Cardiac muscle cell (in vitro differentiated cells and primary cell): ENCODE measurements around the gene HHIPL2. TPM values are rescaled to one million over a fixed set of nuclear protein-coding genes. Genes with fewer than 3 reads are reported as not detected.

Experiments
- DNase-seq, 2 donors: peaks; one replicate each; pipeline versions ENCODE4 v3.0.0 to v3.0.0-alpha.2; 2010 to 2017; ENCODE audit warnings: low read depth in 1 of 2, low spot score in 1 of 2
- H3K27ac ChIP-seq: fragments of 200-600 bp; sonication (generic); 2 replicates; pipeline ENCODE4 v1.5.1; 2016
- H3K27me3 ChIP-seq: fragments of 200-600 bp; sonication (generic); 2 replicates; pipeline ENCODE4 v1.6.0; 2016; ENCODE audit warnings: control low read depth
- H3K36me3 ChIP-seq: fragments of 200-600 bp; sonication (generic); 2 replicates; pipeline ENCODE4 v1.5.1; 2016; ENCODE audit warnings: control low read depth
- H3K4me1 ChIP-seq: fragments of 200-600 bp; sonication (generic); 2 replicates; pipeline ENCODE4 v1.8.1; 2017; ENCODE audit warnings: low read depth, mild to moderate bottlenecking, mixed run types
- H3K4me3 ChIP-seq: fragments of 200-600 bp; sonication (generic); 2 replicates; pipeline ENCODE4 v1.5.1; 2016; ENCODE audit warnings: mild to moderate bottlenecking
- H3K9me3 ChIP-seq: fragments of 200-600 bp; sonication (generic); 2 replicates; pipeline ENCODE4 v1.5.1; 2017; ENCODE audit warnings: low read depth, mild to moderate bottlenecking, control low read depth
- CTCF ChIP-seq: IDR thresholded peaks from 2 replicates; pipeline ENCODE4 v1.5.1; 2012; ENCODE audit warnings: low read depth, mild to moderate bottlenecking, low read length
- polyA plus RNA-seq: library from polyadenylated mRNA; unstranded; fragments of >200 nt; fragmentation: Nextera tagmentation; extraction: Ambion mirVana; gene quantifications from 2 replicates; pipeline ENCODE4 v1.2.1, GENCODE V29; 2016
- total RNA-seq: library from RNA; depleted of rRNA; stranded (reverse); fragments of >200 nt; gene quantifications from 2 replicates; pipeline ENCODE4 v1.2.3, GENCODE V29; 2016

HHIPL2 gene
- total and polyA plus RNA-seq, 2 experiments from 2014 or later, result 0.38 TPM; not detected in 1

GRCh38 chr1:222543817-222544216 lies 4.1 kb downstream of the HHIPL2 start:
- Histone ChIP-seq H3K27me3 (no peaks in the 10 kb centered on the region), H3K4me1 (peaks cover 9% of the 10 kb centered on the region), H3K9me3 (no peaks in the 10 kb centered on the region), H3K36me3 (no peaks in the 10 kb centered on the region), H3K4me3 (no peak overlapping the region), H3K27ac (no peak overlapping the region)
- DNase-seq, result no peak
- no peak for TF ChIP-seq CTCF

GRCh38 chr1:222540598-222540995 lies 7.3 kb downstream of the HHIPL2 start:
- Histone ChIP-seq H3K4me3 (no peak overlapping the region), H3K36me3 (no peaks in the 10 kb centered on the region), H3K4me1 (peaks cover 9% of the 10 kb centered on the region), H3K27me3 (no peaks in the 10 kb centered on the region), H3K27ac (no peak overlapping the region), H3K9me3 (no peaks in the 10 kb centered on the region)
- TF ChIP-seq CTCF, result no peak
- no peak for DNase-seq

- H3K27me3 ChIP-seq, result no peaks in the 10 kb centered on the region
- no peaks in the 10 kb centered on the region for H3K9me3 ChIP-seq
- peaks cover 6% of the 10 kb centered on the region for H3K4me1 ChIP-seq
- H3K4me3 ChIP-seq, result no peak overlapping the region
- DNase-seq, result no peak
- no peak for TF ChIP-seq CTCF
- H3K36me3 ChIP-seq, result no peaks in the 10 kb centered on the region
- H3K27ac ChIP-seq, result no peak overlapping the region
Measured at GRCh38 chr1:222539951-222540597, 7.8 kb downstream of the HHIPL2 start.

- H3K9me3 ChIP-seq, result no peaks in the 10 kb centered on the region
- DNase-seq, result no peak
- no peaks in the 10 kb centered on the region for H3K36me3 ChIP-seq
- H3K4me1 ChIP-seq, result no peaks in the 10 kb centered on the region
- H3K4me3 ChIP-seq, result no peak overlapping the region
- no peaks in the 10 kb centered on the region for H3K27me3 ChIP-seq
- TF ChIP-seq CTCF, result no peak
- H3K27ac ChIP-seq, result no peak overlapping the region
Measured at GRCh38 chr1:222535455-222535854, 12.4 kb downstream of the HHIPL2 start.

- no peaks in the 10 kb centered on the region for H3K36me3 ChIP-seq
- TF ChIP-seq CTCF, result no peak
- no peaks in the 10 kb centered on the region for H3K27me3 ChIP-seq
- H3K9me3 ChIP-seq, result no peaks in the 10 kb centered on the region
- H3K4me1 ChIP-seq, result no peaks in the 10 kb centered on the region
- H3K4me3 ChIP-seq, result no peak overlapping the region
- no peak for DNase-seq
- no peak overlapping the region for H3K27ac ChIP-seq
Measured at GRCh38 chr1:222530852-222531251, 17.1 kb downstream of the HHIPL2 start.
